CD4-positive, CD25-positive, alpha-beta regulatory T cell (primary cell): ENCODE data around the gene TNFRSF25. TPM values are rescaled to one million over a fixed set of nuclear protein-coding genes. Genes with fewer than 3 reads are reported as not detected.

ENCODE experiments used
- ATAC-seq, 2 donors: fragments of 150-1000 bp; cut with Tn5 transposase; one replicate each; pipeline ENCODE4 v1.10.0; 2021; ENCODE audit warnings: low read depth in 2 of 2, moderate number of reproducible peaks in 2 of 2, moderate library complexity in 1 of 2
- DNase-seq, 3 donors: peaks; one replicate each; pipeline versions ENCODE4 v3.0.0 to v3.0.0-alpha.2; 2012 to 2022; ENCODE audit warnings: mixed read lengths in 1 of 3
- H3K27ac ChIP-seq: one replicate; pipeline ENCODE4 v1.7.0; 2013; ENCODE audit warnings: mild to moderate bottlenecking, low read length; ENCODE audit not compliant: insufficient read depth, poor library complexity, severe bottlenecking
- H3K27me3 ChIP-seq: one replicate; pipeline ENCODE4 v1.7.0; 2013; ENCODE audit warnings: low read length; ENCODE audit not compliant: control insufficient read depth, insufficient read depth
- H3K36me3 ChIP-seq: one replicate; pipeline ENCODE4 v1.7.0; 2013; ENCODE audit warnings: mild to moderate bottlenecking, low read length, moderate library complexity; ENCODE audit not compliant: control insufficient read depth, insufficient read depth
- H3K4me1 ChIP-seq: 2 replicates; pipeline ENCODE4 v1.7.0; 2013; ENCODE audit warnings: mild to moderate bottlenecking, low read length; ENCODE audit not compliant: insufficient read depth, control insufficient read depth, poor library complexity, severe bottlenecking
- H3K4me3 ChIP-seq: one replicate; pipeline ENCODE4 v1.7.0; 2013; ENCODE audit warnings: low read depth, mild to moderate bottlenecking, low read length, moderate library complexity
- H3K9me3 ChIP-seq, 2 experiments: 1 replicate in 1 of 2; 2 replicates in 1 of 2; pipeline ENCODE4 v1.7.0; 2013; ENCODE audit warnings: low read length in 2 of 2, mild to moderate bottlenecking in 1 of 2, moderate library complexity in 1 of 2; ENCODE audit not compliant: control insufficient read depth in 2 of 2
- H3K27ac Mint-ChIP-seq, 3 donors: one replicate each; pipeline ENCODE4 v1.8.0; 2020 to 2022; ENCODE audit warnings: mild to moderate bottlenecking in 3 of 3, mixed read lengths in 3 of 3, moderate library complexity in 2 of 3
- H3K27me3 Mint-ChIP-seq: one replicate; pipeline ENCODE4 v1.8.0; 2022; ENCODE audit warnings: mild to moderate bottlenecking, mixed read lengths
- H3K36me3 Mint-ChIP-seq: one replicate; pipeline ENCODE4 v1.8.0; 2020; ENCODE audit warnings: mixed read lengths
- H3K4me1 Mint-ChIP-seq, 4 donors: one replicate each; pipeline ENCODE4 v1.8.0; 2020 to 2022; ENCODE audit warnings: mixed read lengths in 4 of 4, mild to moderate bottlenecking in 1 of 4
- H3K4me3 Mint-ChIP-seq, 4 donors: one replicate each; pipeline ENCODE4 v1.8.0; 2020 to 2022; ENCODE audit warnings: mild to moderate bottlenecking in 4 of 4, mixed read lengths in 4 of 4, moderate library complexity in 3 of 4
- H3K9me3 Mint-ChIP-seq, 7 donors: one replicate each; pipeline ENCODE4 v1.8.0; 2020 to 2022; ENCODE audit warnings: mixed read lengths in 7 of 7, mild to moderate bottlenecking in 3 of 7, moderate library complexity in 2 of 7
- polyA plus RNA-seq, 4 donors: library from polyadenylated mRNA; unstranded; fragments of 300-500 nt; fragmentation: Illumina TruSeq; gene quantifications; one replicate each; pipeline ENCODE4 v1.2.3, GENCODE V29; 2021
- total RNA-seq: library from RNA; stranded (reverse); gene quantifications from one replicate; pipeline ENCODE4 v1.2.3, GENCODE V29; 2022

TNFRSF25 gene
- total and polyA plus RNA-seq, 5 donors from 2014 or later, result 23.3 to 258 (median 31.4) TPM

DNA sequence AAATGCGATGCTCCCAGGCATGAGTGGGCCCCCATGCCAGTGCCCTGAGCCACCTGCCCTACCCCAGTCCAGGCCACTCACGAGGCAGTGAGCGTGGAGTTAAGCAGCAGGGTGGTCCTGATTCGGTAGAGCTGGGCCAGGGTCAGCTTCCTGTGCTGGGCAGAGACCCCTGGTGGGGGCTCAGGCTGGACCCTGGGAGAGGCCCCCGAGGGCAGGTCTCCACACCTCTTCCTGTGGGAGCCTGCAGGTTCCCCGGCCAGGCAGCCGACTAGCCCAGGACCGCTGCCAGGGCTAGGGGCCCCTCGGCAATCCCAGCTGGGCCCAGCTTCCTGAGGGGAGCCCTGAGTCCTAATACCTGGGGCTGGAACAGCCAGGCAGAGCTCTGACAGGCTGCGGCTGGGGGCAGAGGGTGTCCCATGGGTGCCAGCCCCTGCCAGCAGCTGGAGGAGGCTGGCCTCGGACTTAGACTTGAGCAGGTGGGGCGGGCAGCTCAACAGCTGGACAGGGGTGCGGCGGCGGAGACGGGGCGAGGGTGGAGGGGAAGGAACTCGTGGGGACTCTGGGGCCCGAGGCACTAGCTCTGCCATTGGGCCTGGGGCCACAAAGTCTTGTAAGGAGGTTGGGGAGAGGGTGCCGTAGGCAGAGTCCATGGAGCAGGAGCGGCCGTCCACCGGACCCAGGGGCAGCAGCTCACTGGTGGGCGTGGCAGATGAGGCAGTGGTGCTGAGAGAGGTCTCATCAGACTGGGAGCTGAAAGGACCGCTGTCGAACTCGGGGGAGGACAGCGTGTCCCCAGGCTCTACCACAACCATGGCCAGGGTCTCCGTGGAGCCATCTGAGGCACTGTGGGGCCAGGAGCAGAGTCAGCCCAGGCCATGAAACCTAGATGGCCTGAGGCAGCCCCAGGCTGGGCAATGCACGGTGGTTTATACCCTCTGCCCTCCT lies 2.0 kb upstream of the TNFRSF25 start:
- no peak overlapping the region for H3K27ac ChIP-seq
- peaks cover 0 to 34% (median 12%) of the 10 kb centered on the region in 4 donors for H3K4me1 Mint-ChIP-seq
- H3K9me3 Mint-ChIP-seq, result no peaks in the 10 kb centered on the region
- DNase-seq (no peak), ATAC-seq (no peak)
- H3K4me1 ChIP-seq, result peaks cover 37% of the 10 kb centered on the region
- no peaks in the 10 kb centered on the region for H3K9me3 ChIP-seq
- no peak overlapping the region for H3K27ac Mint-ChIP-seq
- peak overlapping the region in 3 of 4 donors; percentile 86 to 98 (median 97) for H3K4me3 Mint-ChIP-seq
- no peaks in the 10 kb centered on the region for H3K27me3 ChIP-seq
- H3K36me3 Mint-ChIP-seq, result peaks cover 7% of the 10 kb centered on the region
- H3K4me3 ChIP-seq, result no peak overlapping the region
- no peaks in the 10 kb centered on the region for H3K27me3 Mint-ChIP-seq
- peaks cover 2% of the 10 kb centered on the region for H3K36me3 ChIP-seq

DNA sequence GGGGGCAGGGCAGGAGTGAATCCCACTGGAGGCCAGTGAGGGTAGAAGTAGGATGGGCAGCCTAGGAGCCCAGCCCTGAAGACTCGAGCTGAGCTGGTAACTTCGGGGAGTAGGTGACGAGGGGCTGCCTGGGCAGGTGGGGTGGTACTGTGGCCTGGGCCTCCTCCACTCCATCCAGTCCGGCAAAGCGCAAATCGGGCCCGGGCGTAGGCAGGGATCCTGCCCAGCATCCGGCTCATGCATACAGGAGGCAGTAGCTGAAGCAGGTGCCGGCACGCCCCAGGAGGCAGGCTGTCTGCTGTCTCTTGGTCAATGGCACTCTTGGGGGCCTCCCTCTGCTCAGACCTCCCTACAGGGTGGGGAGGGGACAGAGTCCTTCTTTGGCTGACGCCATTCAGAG lies 1.3 kb upstream of the TNFRSF25 start:
- Mint-ChIP-seq H3K4me3 (peak overlapping the region; percentile 79 to 98 (median 88)), H3K9me3 (no peaks in the 10 kb centered on the region), H3K4me1 (peaks cover 0 to 42% (median 18%) of the 10 kb centered on the region in 4 donors), H3K27ac (peak overlapping the region in 1 of 3 donors; percentile 85), H3K36me3 (peaks cover 12% of the 10 kb centered on the region), H3K27me3 (no peaks in the 10 kb centered on the region)
- Histone ChIP-seq H3K36me3 (peaks cover 10% of the 10 kb centered on the region), H3K27me3 (no peaks in the 10 kb centered on the region), H3K27ac (no peak overlapping the region), H3K4me1 (peaks cover 45% of the 10 kb centered on the region), H3K4me3 (no peak overlapping the region), H3K9me3 (no peaks in the 10 kb centered on the region)
- DNase-seq (no peak), ATAC-seq (no peak)

DNA sequence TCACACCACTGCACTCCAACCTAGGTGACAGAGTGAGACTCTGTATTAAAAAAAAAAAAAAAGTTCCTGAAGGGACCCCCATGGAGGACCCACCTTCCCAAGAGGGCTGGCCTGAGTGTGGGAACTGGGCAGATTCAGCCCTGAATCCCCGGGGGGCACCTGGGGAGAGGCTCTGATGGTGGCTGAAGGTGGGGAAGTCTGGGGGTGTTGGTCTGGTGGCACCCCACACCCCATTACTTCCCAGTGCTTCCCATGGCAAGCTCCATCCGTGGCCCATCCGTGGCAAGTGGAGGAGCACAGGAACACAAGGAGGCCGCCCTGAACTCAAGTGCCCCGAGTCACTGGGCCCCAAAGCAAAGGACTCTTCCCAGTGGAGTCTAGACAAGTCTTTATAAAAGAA lies 778 bp upstream of the TNFRSF25 start:
- peak overlapping the region; percentile 97 for H3K27ac ChIP-seq
- Mint-ChIP-seq H3K27me3 (no peaks in the 10 kb centered on the region), H3K27ac (peak overlapping the region; percentile 64 to 85 (median 76)), H3K36me3 (peaks cover 14% of the 10 kb centered on the region), H3K9me3 (no peaks in the 10 kb centered on the region), H3K4me1 (peaks cover 0 to 47% (median 19%) of the 10 kb centered on the region in 4 donors), H3K4me3 (peak overlapping the region; percentile 79 to 98 (median 88))
- no peak for DNase-seq
- H3K4me3 ChIP-seq, result no peak overlapping the region
- no peaks in the 10 kb centered on the region for H3K9me3 ChIP-seq
- no peaks in the 10 kb centered on the region for H3K27me3 ChIP-seq
- H3K36me3 ChIP-seq, result peaks cover 15% of the 10 kb centered on the region
- ATAC-seq, result no peak
- peaks cover 50% of the 10 kb centered on the region for H3K4me1 ChIP-seq

DNA sequence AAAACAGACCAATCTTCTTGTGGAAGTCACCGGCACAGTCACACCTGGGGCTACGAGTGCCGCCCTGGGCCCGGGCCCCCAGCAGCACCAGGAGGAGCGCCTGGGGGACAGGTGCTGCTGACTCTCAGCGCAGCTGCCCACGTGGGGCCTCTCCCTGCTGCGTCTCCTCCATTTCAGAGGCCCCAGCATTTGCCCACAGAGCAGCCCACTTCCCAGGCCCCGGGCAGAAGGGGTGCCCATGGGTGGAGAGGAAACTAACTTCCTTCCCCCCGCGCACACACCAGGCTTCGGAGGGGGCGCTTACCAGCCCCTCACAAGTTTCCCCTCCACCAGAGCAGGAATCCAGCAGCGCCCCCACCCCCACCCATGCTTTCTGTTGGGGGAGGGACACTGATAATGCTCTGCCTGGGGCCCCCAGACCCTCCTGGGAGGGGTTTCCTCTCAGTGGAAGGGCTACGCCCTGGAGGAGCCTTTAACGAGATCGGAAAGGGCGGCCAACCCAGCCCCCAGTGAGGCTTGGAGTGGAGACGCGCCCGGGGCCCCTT lies 440 bp downstream of the TNFRSF25 start:
- Mint-ChIP-seq H3K27me3 (peaks cover 2% of the 10 kb centered on the region), H3K4me1 (peaks cover 0 to 57% (median 25%) of the 10 kb centered on the region in 4 donors), H3K4me3 (peak overlapping the region; percentile 92 to 98 (median 96)), H3K9me3 (no peaks in the 10 kb centered on the region), H3K36me3 (peaks cover 14% of the 10 kb centered on the region), H3K27ac (peak overlapping the region; percentile 86 to 93 (median 92))
- no peaks in the 10 kb centered on the region for H3K9me3 ChIP-seq
- peak overlapping the region; percentile 78 for H3K4me3 ChIP-seq
- peaks cover 21% of the 10 kb centered on the region for H3K36me3 ChIP-seq
- H3K4me1 ChIP-seq, result peaks cover 62% of the 10 kb centered on the region
- no peaks in the 10 kb centered on the region for H3K27me3 ChIP-seq
- ATAC-seq, result peak; percentile 44 to 52
- DNase-seq, result peak; percentile 29 to 71 (median 59)
- peak overlapping the region; percentile 97 for H3K27ac ChIP-seq

DNA sequence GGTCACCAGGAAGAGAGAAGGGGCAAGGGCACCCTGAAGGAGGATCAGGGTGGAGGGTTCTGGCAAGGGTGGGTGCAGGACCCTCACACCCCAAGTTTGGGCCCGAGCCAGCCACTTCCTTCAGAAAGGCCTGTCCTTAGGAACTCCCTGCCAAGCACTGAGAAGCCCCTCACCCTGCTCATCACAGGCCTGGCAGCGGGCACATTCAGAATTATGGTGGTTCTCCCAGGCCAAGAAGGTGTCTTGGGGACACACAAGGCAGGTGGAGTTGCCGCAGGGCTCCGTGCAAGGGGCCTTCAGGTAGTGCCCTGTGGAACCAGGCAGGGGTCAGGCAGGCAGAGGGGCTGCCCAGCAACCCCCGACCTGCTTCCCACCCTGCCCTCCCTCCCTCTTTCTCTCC lies 1.1 kb downstream of the TNFRSF25 start:
- Mint-ChIP-seq H3K4me1 (peaks cover 0 to 61% (median 29%) of the 10 kb centered on the region in 4 donors), H3K9me3 (no peaks in the 10 kb centered on the region), H3K27ac (peak overlapping the region; percentile 93 to 99 (median 98)), H3K27me3 (peaks cover 8% of the 10 kb centered on the region), H3K36me3 (peaks cover 14% of the 10 kb centered on the region), H3K4me3 (peak overlapping the region; percentile 92 to 98 (median 96))
- DNase-seq (peak in 1 of 3 donors; percentile 21), ATAC-seq (no peak)
- peak overlapping the region; percentile 97 for H3K27ac ChIP-seq
- no peaks in the 10 kb centered on the region for H3K9me3 ChIP-seq
- peaks cover 21% of the 10 kb centered on the region for H3K36me3 ChIP-seq
- H3K27me3 ChIP-seq, result no peaks in the 10 kb centered on the region
- H3K4me3 ChIP-seq, result peak overlapping the region; percentile 78
- H3K4me1 ChIP-seq, result peaks cover 68% of the 10 kb centered on the region

DNA sequence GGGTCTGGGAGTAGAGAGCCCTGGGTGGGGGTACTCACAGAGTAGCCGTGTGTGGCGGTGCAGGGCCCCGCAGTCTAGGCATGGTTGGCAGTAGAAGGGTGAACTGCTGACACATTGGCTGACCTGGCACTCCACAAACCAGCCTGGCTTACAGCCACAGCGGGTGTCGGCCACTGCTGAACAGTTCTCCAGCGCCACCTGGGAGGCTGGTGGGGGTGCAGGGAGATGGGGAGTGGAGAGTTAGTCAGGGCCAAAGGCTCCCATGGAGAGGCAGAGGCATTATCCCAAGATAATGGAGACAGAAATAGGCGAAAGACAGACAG lies 1.5 kb downstream of the TNFRSF25 start:
- H3K4me1 Mint-ChIP-seq, result peaks cover 0 to 65% (median 31%) of the 10 kb centered on the region in 4 donors
- Histone ChIP-seq H3K9me3 (no peaks in the 10 kb centered on the region), H3K36me3 (peaks cover 21% of the 10 kb centered on the region), H3K27me3 (no peaks in the 10 kb centered on the region), H3K4me1 (peaks cover 72% of the 10 kb centered on the region), H3K4me3 (peak overlapping the region; percentile 78), H3K27ac (peak overlapping the region; percentile 97)
- H3K27ac Mint-ChIP-seq, result peak overlapping the region; percentile 93 to 99 (median 98)
- peaks cover 14% of the 10 kb centered on the region for H3K36me3 Mint-ChIP-seq
- peak in 1 of 3 donors; percentile 59 for DNase-seq
- H3K9me3 Mint-ChIP-seq, result no peaks in the 10 kb centered on the region
- H3K4me3 Mint-ChIP-seq, result peak overlapping the region; percentile 92 to 98 (median 96)
- peaks cover 8% of the 10 kb centered on the region for H3K27me3 Mint-ChIP-seq
- no peak for ATAC-seq

DNA sequence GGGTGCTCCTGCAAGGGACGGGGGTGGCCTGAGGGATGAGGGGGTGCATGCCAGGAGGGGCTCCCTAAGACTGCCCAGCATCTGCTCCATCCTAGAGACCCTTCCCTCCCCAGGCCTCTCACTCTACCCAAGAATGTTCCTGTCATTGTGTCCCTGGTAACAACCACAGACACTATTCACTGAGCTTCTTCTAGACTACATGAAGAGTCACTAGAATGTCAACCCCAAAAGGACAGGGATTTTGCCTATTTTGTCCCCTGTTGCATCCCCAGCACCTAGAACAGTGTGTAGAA lies 2.9 kb downstream of the TNFRSF25 start:
- Mint-ChIP-seq H3K4me1 (peaks cover 0 to 70% (median 34%) of the 10 kb centered on the region in 4 donors), H3K9me3 (no peaks in the 10 kb centered on the region), H3K4me3 (peak overlapping the region; percentile 70 to 97 (median 78)), H3K27ac (peak overlapping the region; percentile 39 to 99 (median 97)), H3K36me3 (peaks cover 14% of the 10 kb centered on the region), H3K27me3 (peaks cover 8% of the 10 kb centered on the region)
- Histone ChIP-seq H3K27me3 (no peaks in the 10 kb centered on the region), H3K27ac (peak overlapping the region; percentile 97), H3K9me3 (no peaks in the 10 kb centered on the region), H3K4me1 (peaks cover 74% of the 10 kb centered on the region), H3K36me3 (peaks cover 21% of the 10 kb centered on the region), H3K4me3 (peak overlapping the region; percentile 41)
- ATAC-seq (no peak), DNase-seq (no peak)
